Motor neuron (in vitro differentiated cells): ENCODE results near the gene ESYT3. TPM values are rescaled to one million over a fixed set of nuclear protein-coding genes. Genes with fewer than 3 reads are reported as not detected.
A peak's percentile ranks its signal among the peaks of the same experiment; 100 is the strongest.

Source experiments
- ATAC-seq, 8 experiments: fragments of 200-7000 bp; cut with Tn5 transposase; replicated peaks in 6 of 8; 2 replicates each; pipeline ENCODE4 v1.8.0; 2021; ENCODE audit warnings: mild to moderate bottlenecking in 8 of 8, moderate library complexity in 8 of 8
- H3K27ac ChIP-seq, 2 donors: fragments of 250-450 bp; sonication (Bioruptor Pico); 2 replicates each; pipeline ENCODE4 v1.9.0; 2021; ENCODE audit warnings: antibody characterized with exemption in 2 of 2, mild to moderate bottlenecking in 2 of 2, moderate library complexity in 1 of 2
- H3K4me1 ChIP-seq, 2 donors: fragments of 250-450 bp; sonication (Bioruptor Pico); replicated peaks in 1 of 2; 2 replicates each; pipeline ENCODE4 v1.6.1; 2021; ENCODE audit warnings: antibody characterized with exemption in 2 of 2, mild to moderate bottlenecking in 2 of 2, moderate library complexity in 1 of 2
- H3K4me3 ChIP-seq, 5 donors: fragments of 250-450 bp; sonication (Bioruptor Pico); 2 replicates each; pipeline ENCODE4 v1.9.0; 2021; ENCODE audit warnings: antibody characterized with exemption in 5 of 5, mild to moderate bottlenecking in 5 of 5, moderate library complexity in 4 of 5
- WGBS, 10 experiments: fragments of 450-650 bp; shearing (Covaris generic); methylation state at CpG; one replicate each; pipeline ENCODE4 v1.0.0; 2022; 5-methylcytosine and 5-hydroxymethylcytosine counted together
- in situ Hi-C, 9 experiments: fragments of 400-800 bp; cut with MboI; loops; one replicate each; pipeline ENCODE4 v1.15.0; 2021; ENCODE audit warnings: low sequenced_read_pairs in 9 of 9, low pct_unique_long_range_greater_than_20kb in 2 of 9; ENCODE audit not compliant: unreplicated experiment in 9 of 9
- total RNA-seq, 8 experiments: library from RNA; unstranded; fragments of 300-600 nt; gene quantifications; 2 replicates each; pipeline versions ENCODE4 v1.2.3 to v1.2.4, GENCODE V29; 2022

The ESYT3 gene
- total RNA-seq: 1 to 10 TPM in 6 of 8 experiments, under 1 TPM in 2; 0.71 to 4.5 (median 1.8) TPM

- in situ Hi-C loops: no loop called here
- ATAC-seq: peak; percentile 77 to 98 (median 92)
- WGBS, 10 experiments: 0 to 7% (median 4%) methylated on average over 1 to 17 of the region's 54 CpGs; no CpG with 5 or more reads in 6 of the 10 experiments
- peak within 1 kb of the TSS; percentile 19 to 32 (median 27) for H3K4me3 ChIP-seq
- H3K27ac ChIP-seq: no peak within 1 kb of the TSS
- H3K4me1 ChIP-seq: peaks cover 0 to 3% of the 10 kb centered on the region in 2 donors
These were observed at the start of gene ESYT3 for GRCh38 chr3:138434276-138434874. ESYT3 (plus strand) TSS chr3:138434616; CDS start chr3:138434799, 183 bp downstream.

GRCh38 chr3:138384976-138385375, 49.4 kb upstream of the ESYT3 start:
- no peak overlapping the region for H3K27ac ChIP-seq
- in situ Hi-C loops: no loop called here
- no peak for ATAC-seq
- peaks cover 8 to 12% of the 10 kb centered on the region in 2 donors for H3K4me1 ChIP-seq
- H3K4me3 ChIP-seq: no peak overlapping the region
- WGBS, 10 experiments: 90 to 100% (median 96%) methylated on average over 1 to 4 of the region's 5 CpGs; no CpG with 5 or more reads in 1 of the 10 experiments

DNA sequence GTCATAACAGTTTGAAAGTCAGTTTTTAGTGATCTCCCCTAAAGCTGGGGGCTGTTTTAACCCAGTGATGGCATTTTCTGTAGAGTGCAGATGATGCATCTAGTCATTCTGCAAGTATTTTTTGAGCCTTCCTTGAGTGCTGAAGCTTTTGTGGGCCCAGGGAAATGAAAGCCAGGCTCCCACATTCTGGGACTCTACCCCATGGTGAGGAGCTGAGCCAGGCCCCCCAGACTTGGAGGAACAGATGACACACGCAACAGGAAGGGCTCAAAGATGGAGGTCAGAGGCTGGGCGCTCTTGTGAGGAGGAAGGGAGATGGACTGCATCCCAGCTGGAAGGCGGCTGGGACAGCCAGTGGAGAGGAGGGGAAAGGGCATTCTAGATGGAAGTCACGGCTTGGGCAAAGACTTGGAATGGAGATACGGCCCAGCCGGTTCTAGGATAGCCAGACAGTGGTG, 45.2 kb upstream of the ESYT3 start:
- Histone ChIP-seq H3K4me1 (peaks cover 0 to 3% of the 10 kb centered on the region in 2 donors), H3K27ac (no peak overlapping the region), H3K4me3 (no peak overlapping the region)
- in situ Hi-C loops: no loop called here
- ATAC-seq: no peak
- WGBS, 10 experiments: 38 to 100% (median 87%) methylated on average over 1 to 6 of the region's 6 CpGs; no CpG with 5 or more reads in 2 of the 10 experiments

- peaks cover 0 to 3% of the 10 kb centered on the region in 2 donors for H3K4me1 ChIP-seq
- H3K4me3 ChIP-seq: no peak overlapping the region
- 40 to 95% (median 53%) methylated on average over 1 to 4 of the region's 9 CpGs; no CpG with 5 or more reads in 6 of the 10 experiments for WGBS, 10 experiments
- peak; percentile 26 to 94 (median 71) for ATAC-seq
- in situ Hi-C loops: no loop called here
- H3K27ac ChIP-seq: no peak overlapping the region
These were observed 44.4 kb upstream of the ESYT3 start for GRCh38 chr3:138389841-138390581.

DNA sequence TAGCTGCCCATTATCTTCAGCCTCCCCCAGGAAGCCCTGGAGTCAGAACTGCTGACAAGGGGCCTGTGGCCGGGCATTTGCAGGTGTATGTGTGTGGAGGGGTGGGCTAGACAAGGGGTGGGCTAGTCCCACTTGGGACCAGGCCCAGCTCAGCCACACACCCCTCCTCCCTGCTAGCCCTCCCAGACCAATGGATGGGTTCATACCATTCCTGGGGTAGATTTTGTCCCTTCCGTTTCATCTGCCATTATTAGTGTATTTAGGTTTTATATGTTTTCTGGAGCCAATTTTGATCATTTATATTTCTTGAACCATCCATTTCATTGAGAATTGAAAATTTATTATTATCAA, 43.9 kb upstream of the ESYT3 start:
- in situ Hi-C loops: no loop called here
- 63 to 100% (median 100%) methylated on average over 1 of the region's 2 CpGs; no CpG with 5 or more reads in 4 of the 10 experiments for WGBS, 10 experiments
- ATAC-seq: no peak
- peaks cover 0 to 3% of the 10 kb centered on the region in 2 donors for H3K4me1 ChIP-seq
- H3K4me3 ChIP-seq: no peak overlapping the region
- no peak overlapping the region for H3K27ac ChIP-seq

DNA sequence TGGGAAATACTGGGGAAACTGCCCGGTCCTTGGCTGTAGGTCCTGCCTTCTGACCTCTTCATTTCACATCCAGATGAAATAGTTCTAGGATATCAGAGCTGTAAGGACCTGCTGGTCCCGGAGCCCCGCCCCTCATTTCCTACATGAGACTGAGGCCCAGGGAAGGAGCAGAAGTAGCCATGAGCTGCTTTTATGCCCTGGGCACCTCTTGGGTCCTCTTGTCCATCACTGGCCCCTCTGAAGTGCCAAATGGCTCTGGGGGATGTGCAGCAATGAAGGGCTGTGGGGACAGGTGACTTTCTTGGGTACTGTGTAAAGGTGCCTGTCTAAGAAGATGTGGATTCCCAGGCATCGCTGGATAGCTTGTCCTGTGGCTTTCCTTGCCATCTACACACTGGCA, 40.3 kb upstream of the ESYT3 start:
- no peak overlapping the region for H3K4me3 ChIP-seq
- no peak overlapping the region for H3K27ac ChIP-seq
- ATAC-seq: no peak
- WGBS, 10 experiments: 75 to 97% (median 90%) methylated on average over 2 to 3 of the region's 4 CpGs; no CpG with 5 or more reads in 5 of the 10 experiments
- peaks cover 0 to 3% of the 10 kb centered on the region in 2 donors for H3K4me1 ChIP-seq
- in situ Hi-C loops: no loop called here

- no peak for ATAC-seq
- 40 to 100% (median 88%) methylated on average over 1 to 5 of the region's 5 CpGs; no CpG with 5 or more reads in 1 of the 10 experiments for WGBS, 10 experiments
- in situ Hi-C loops: no loop called here
- peaks cover 0 to 3% of the 10 kb centered on the region in 2 donors for H3K4me1 ChIP-seq
- no peak overlapping the region for H3K4me3 ChIP-seq
- no peak overlapping the region for H3K27ac ChIP-seq
These were observed 39.7 kb upstream of the ESYT3 start for GRCh38 chr3:138394686-138395085.

DNA sequence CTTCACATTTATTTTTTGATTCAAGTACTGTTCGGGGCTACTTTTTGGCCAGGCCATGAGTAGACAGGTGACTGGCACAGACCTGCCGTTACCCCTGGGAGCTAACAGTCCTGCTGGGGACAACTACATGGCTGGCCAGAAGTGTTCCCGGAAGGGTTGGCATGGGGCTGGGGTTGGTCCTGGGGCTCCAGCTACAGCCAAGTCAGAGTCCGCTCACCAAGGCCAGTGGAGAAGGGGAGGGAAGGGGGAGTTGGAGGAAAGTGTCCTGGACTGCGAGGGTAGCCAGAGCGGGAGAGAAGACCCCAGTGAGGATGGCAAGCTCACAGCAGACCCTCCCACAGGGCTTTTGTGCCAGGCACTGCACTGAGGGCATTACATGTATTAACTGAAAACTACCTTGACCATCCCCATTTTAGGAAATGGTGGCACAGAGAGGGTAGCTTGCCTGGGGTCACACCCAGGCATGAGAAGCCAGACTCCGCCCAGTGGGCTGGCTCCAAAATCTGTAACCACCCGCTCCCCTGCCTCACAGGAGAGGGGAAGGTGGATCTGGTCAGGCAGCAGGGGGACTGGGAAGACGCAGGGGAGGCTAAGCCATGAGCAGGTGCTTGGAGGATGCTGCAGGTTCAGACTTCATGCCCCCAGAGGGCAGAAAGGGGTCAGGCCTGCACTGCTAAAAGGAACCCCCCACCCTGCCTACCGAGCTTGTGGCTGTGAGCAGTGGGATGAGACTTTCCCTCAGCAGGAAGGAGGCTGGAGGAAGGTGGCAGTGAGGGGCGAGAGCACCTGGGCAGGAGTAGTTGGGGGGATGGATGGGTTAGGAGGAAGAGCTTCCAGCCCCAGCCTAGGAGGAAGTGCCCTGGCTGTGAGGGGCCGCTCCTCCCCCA, 38.3 kb upstream of the ESYT3 start:
- 73 to 100% (median 100%) methylated on average over 1 to 5 of the region's 12 CpGs; no CpG with 5 or more reads in 4 of the 10 experiments for WGBS, 10 experiments
- Histone ChIP-seq H3K4me1 (no peaks in the 10 kb centered on the region), H3K27ac (no peak overlapping the region), H3K4me3 (no peak overlapping the region)
- ATAC-seq: no peak
- in situ Hi-C loops: no loop called here

- in situ Hi-C loops: no loop called here
- WGBS, 10 experiments: 50 to 100% (median 92%) methylated on average over 1 to 5 of the region's 14 CpGs; no CpG with 5 or more reads in 6 of the 10 experiments
- H3K27ac ChIP-seq: no peak overlapping the region
These were observed 37.5 kb upstream of the ESYT3 start for GRCh38 chr3:138396752-138397410.

GRCh38 chr3:138397983-138398382, 36.4 kb upstream of the ESYT3 start:
- in situ Hi-C loops: no loop called here
- Histone ChIP-seq H3K4me3 (no peak overlapping the region), H3K4me1 (no peaks in the 10 kb centered on the region), H3K27ac (no peak overlapping the region)
- 86 to 100% (median 98%) methylated on average over 1 to 3 of the region's 4 CpGs; no CpG with 5 or more reads in 4 of the 10 experiments for WGBS, 10 experiments
- no peak for ATAC-seq

More at GRCh38 chr3:138396752-138397410, 37.5 kb upstream of the ESYT3 start:
- no peak for ATAC-seq
- Histone ChIP-seq H3K4me1 (no peaks in the 10 kb centered on the region), H3K4me3 (no peak overlapping the region)

GRCh38 chr3:138398791-138399575, 35.4 kb upstream of the ESYT3 start:
- WGBS, 10 experiments: 0 to 100% (median 85%) methylated on average over 1 to 6 of the region's 11 CpGs; no CpG with 5 or more reads in 1 of the 10 experiments
- Histone ChIP-seq H3K4me3 (no peak overlapping the region), H3K27ac (no peak overlapping the region), H3K4me1 (no peaks in the 10 kb centered on the region)
- in situ Hi-C loops: no loop called here
- peak in 1 of 8 experiments; percentile 45 for ATAC-seq
